HepG2 (cell line): ENCODE measurements around the gene PAN2. TPM values are rescaled to one million over a fixed set of nuclear protein-coding genes. Genes with fewer than 3 reads are reported as not detected.

Source experiments
- CBX1 ChIP-seq: IDR thresholded peaks from one replicate; pipeline ENCODE4 v1.6.1; 2016; ENCODE audit warnings: antibody characterized with exemption, low read depth
- GPN1 ChIP-seq: sonication (generic); formaldehyde crosslinking; IDR thresholded peaks from 2 replicates; pipeline ENCODE4 v1.5.1; 2020; ENCODE audit warnings: missing genetic modification reagents, borderline replicate concordance
- HNRNPH1 ChIP-seq: fragments of 200-400 bp; formaldehyde crosslinking; optimal IDR thresholded peaks from 2 replicates; pipeline ENCODE3; 2017; ENCODE audit warnings: mild to moderate bottlenecking, low read depth, low read length
- HOXD1 ChIP-seq: sonication (generic); formaldehyde crosslinking; IDR thresholded peaks from 2 replicates; pipeline ENCODE4 v1.5.0; 2020; ENCODE audit warnings: missing genetic modification reagents
- JARID2 ChIP-seq: sonication (generic); formaldehyde crosslinking; IDR thresholded peaks from 2 replicates; pipeline ENCODE4 v1.8.1; 2023; ENCODE audit warnings: missing genetic modification reagents, inconsistent platforms; ENCODE audit not compliant: insufficient replicate concordance
- NR2C2 ChIP-seq: sonication (generic); formaldehyde crosslinking; IDR thresholded peaks from 2 replicates; pipeline ENCODE4 v1.4.0; 2020; ENCODE audit warnings: missing genetic modification reagents, mild to moderate bottlenecking, moderate library complexity, borderline replicate concordance
- REL ChIP-seq: sonication (generic); formaldehyde crosslinking; conservative IDR thresholded peaks from 2 replicates; pipeline ENCODE4 v1.8.0; 2022; ENCODE audit warnings: mild to moderate bottlenecking, missing genetic modification reagents, moderate library complexity
- TBX3 ChIP-seq: fragments of 450-650 bp; IDR thresholded peaks from 2 replicates; pipeline ENCODE4 v1.6.1; 2017; ENCODE audit warnings: antibody characterized with exemption, mild to moderate bottlenecking, inconsistent platforms, borderline replicate concordance
- ZBTB7A ChIP-seq: sonication (generic); formaldehyde crosslinking; IDR thresholded peaks from 2 replicates; pipeline ENCODE4 v1.8.0; 2022; ENCODE audit warnings: mild to moderate bottlenecking, missing genetic modification reagents
- ZNF207 ChIP-seq: fragments of 450-650 bp; IDR thresholded peaks from 2 replicates; pipeline ENCODE4 v1.6.1; 2016; ENCODE audit warnings: antibody characterized with exemption, borderline replicate concordance
- ZNF274 ChIP-seq: sonication (generic); formaldehyde crosslinking; IDR thresholded peaks from 2 replicates; pipeline ENCODE4 v1.5.1; 2020; ENCODE audit warnings: mild to moderate bottlenecking, missing genetic modification reagents
- ZNF446 ChIP-seq: sonication (generic); formaldehyde crosslinking; IDR thresholded peaks from 2 replicates; pipeline ENCODE4 v1.5.0; 2020; ENCODE audit warnings: mild to moderate bottlenecking, missing genetic modification reagents
- ZNF510 ChIP-seq: sonication (generic); formaldehyde crosslinking; IDR thresholded peaks from 2 replicates; pipeline ENCODE4 v1.4.0; 2020; ENCODE audit warnings: low read depth, mild to moderate bottlenecking, missing genetic modification reagents
- ZSCAN30 ChIP-seq: sonication (generic); formaldehyde crosslinking; IDR thresholded peaks from 2 replicates; pipeline ENCODE4 v1.5.0; 2020; ENCODE audit warnings: mild to moderate bottlenecking, missing genetic modification reagents
- polyA plus RNA-seq, 8 experiments: library from polyadenylated mRNA; depleted of rRNA in 3 of 8; stranded (reverse) in 7 of 8; unstranded in 1 of 8; fragments of >200 nt; fragmentation: Illumina TruSeq in 4 of 8; extraction: Trizol in 4 of 8; gene quantifications; 2 replicates each; pipeline versions ENCODE4 v1.2.1 to v1.2.3, GENCODE V29; 2011 to 2016; ENCODE audit warnings: low read depth in 4 of 8, missing spikeins in 1 of 8, mixed read lengths in 1 of 8; ENCODE audit not compliant: insufficient read depth in 1 of 8
- total RNA-seq, 5 experiments: library from RNA; depleted of rRNA; stranded (reverse); fragments of >200 nt; fragmentation: Illumina TruSeq; extraction: Trizol; gene quantifications; 2 replicates each; pipeline ENCODE4 v1.2.3, GENCODE V29; 2016; ENCODE audit warnings: low read depth in 1 of 5
- TF ChIP-seq, protein P1 (sequence below): sonication (generic); formaldehyde crosslinking; IDR thresholded peaks from 2 replicates; pipeline ENCODE4 v1.4.0; 2020; ENCODE audit warnings: missing genetic modification reagents, borderline replicate concordance
- TF ChIP-seq, protein P2 (sequence below): sonication (generic); formaldehyde crosslinking; IDR thresholded peaks from 2 replicates; pipeline ENCODE4 v1.4.0; 2020; ENCODE audit warnings: low read depth, mild to moderate bottlenecking, missing genetic modification reagents
- TF ChIP-seq, protein P3 (sequence below): sonication (generic); formaldehyde crosslinking; IDR thresholded peaks from 2 replicates; pipeline ENCODE4 v1.4.0; 2020; ENCODE audit warnings: mild to moderate bottlenecking, missing genetic modification reagents
- TF ChIP-seq, protein P4 (sequence below): sonication (generic); formaldehyde crosslinking; IDR thresholded peaks from 2 replicates; pipeline ENCODE4 v1.4.0; 2020; ENCODE audit warnings: missing genetic modification reagents
- TF ChIP-seq, protein P5 (sequence below): sonication (generic); formaldehyde crosslinking; IDR thresholded peaks from 2 replicates; pipeline ENCODE4 v1.5.1; 2020; ENCODE audit warnings: missing genetic modification reagents, mild to moderate bottlenecking, borderline replicate concordance

The PAN2 gene
- total and polyA plus RNA-seq, 2 of the 13 experiments (the other 11 are each of a cell fraction or from before 2014, with no cell fraction given), result 27.2 to 61.1 TPM

DNA sequence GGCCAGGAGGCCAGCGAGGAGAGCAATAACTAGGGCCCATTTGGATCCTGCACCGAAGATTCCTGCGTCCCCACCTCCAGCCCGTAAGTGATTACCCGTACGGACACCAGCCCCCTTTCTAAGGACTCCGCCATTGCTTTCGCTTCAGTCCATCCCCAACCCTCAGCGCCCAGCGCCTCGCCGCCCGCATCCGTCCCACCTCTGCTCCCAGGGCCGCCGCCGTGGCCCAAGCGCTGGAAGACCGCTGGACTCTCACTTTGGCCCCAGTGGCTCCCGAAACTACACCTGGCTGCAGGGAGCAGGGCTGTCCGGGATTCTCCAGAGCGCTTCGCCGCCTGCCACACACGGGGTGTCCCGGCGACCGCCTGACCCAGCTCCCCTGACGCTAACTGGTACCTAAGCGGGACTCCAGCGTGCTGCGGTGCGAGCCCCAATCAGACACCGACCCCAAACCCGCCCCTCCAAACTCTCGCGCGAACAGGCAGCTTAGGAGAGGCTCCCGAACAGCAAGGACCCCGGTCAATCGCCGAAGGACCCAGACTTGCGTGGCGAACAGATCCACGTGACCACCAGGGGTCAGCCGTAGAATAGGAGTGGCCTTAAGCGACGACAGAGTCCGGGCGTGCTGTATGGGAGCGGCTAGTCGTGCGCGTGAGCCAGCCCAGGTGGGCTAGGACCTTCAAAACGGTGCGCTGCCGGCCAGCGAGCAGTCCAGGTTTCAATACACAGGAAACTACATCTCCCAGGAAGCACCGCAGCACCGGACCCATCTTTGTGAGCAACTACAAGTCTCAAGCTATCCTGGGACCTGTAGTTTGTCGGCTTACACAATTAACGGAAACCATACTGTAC lies 18.0 kb downstream of the PAN2 start, which contains the start of gene CNPY2 (continued):
- TF ChIP-seq REL (CRISPR knock-in tag) (peak; percentile 91; the same call in 1 of the 2 replicates), ZBTB7A (CRISPR knock-in tag) (peak; percentile 93), JARID2 (CRISPR knock-in tag) (peak; percentile 38), TBX3 (peak; percentile 22; the same call in 1 of the 2 replicates), ZNF274 (CRISPR knock-in tag) (peak; percentile 91), NR2C2 (peak; percentile 91), GPN1 (CRISPR knock-in tag) (no peak), ZNF207 (no peak), ZNF510 (CRISPR knock-in tag) (no peak; the same call in none of the 2 replicates), HNRNPH1 (no peak), HOXD1 (CRISPR knock-in tag) (peak; percentile 87; the same call in 1 of the 2 replicates), ZSCAN30 (CRISPR knock-in tag) (no peak), ZNF446 (CRISPR knock-in tag) (peak; percentile 86; the same call in 1 of the 2 replicates), CBX1 (no peak)
- TF ChIP-seq, protein P1, sequence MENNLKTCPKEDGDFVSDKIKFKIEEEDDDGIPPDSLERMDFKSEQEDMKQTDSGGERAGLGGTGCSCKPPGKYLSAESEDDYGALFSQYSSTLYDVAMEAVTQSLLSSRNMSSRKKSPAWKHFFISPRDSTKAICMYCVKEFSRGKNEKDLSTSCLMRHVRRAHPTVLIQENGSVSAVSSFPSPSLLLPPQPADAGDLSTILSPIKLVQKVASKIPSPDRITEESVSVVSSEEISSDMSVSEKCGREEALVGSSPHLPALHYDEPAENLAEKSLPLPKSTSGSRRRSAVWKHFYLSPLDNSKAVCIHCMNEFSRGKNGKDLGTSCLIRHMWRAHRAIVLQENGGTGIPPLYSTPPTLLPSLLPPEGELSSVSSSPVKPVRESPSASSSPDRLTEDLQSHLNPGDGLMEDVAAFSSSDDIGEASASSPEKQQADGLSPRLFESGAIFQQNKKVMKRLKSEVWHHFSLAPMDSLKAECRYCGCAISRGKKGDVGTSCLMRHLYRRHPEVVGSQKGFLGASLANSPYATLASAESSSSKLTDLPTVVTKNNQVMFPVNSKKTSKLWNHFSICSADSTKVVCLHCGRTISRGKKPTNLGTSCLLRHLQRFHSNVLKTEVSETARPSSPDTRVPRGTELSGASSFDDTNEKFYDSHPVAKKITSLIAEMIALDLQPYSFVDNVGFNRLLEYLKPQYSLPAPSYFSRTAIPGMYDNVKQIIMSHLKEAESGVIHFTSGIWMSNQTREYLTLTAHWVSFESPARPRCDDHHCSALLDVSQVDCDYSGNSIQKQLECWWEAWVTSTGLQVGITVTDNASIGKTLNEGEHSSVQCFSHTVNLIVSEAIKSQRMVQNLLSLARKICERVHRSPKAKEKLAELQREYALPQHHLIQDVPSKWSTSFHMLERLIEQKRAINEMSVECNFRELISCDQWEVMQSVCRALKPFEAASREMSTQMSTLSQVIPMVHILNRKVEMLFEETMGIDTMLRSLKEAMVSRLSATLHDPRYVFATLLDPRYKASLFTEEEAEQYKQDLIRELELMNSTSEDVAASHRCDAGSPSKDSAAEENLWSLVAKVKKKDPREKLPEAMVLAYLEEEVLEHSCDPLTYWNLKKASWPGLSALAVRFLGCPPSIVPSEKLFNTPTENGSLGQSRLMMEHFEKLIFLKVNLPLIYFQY (CRISPR knock-in tag), result peak; percentile 89
- TF ChIP-seq, protein P2, sequence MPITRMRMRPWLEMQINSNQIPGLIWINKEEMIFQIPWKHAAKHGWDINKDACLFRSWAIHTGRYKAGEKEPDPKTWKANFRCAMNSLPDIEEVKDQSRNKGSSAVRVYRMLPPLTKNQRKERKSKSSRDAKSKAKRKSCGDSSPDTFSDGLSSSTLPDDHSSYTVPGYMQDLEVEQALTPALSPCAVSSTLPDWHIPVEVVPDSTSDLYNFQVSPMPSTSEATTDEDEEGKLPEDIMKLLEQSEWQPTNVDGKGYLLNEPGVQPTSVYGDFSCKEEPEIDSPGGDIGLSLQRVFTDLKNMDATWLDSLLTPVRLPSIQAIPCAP, result no peak
- TF ChIP-seq, protein P3, sequence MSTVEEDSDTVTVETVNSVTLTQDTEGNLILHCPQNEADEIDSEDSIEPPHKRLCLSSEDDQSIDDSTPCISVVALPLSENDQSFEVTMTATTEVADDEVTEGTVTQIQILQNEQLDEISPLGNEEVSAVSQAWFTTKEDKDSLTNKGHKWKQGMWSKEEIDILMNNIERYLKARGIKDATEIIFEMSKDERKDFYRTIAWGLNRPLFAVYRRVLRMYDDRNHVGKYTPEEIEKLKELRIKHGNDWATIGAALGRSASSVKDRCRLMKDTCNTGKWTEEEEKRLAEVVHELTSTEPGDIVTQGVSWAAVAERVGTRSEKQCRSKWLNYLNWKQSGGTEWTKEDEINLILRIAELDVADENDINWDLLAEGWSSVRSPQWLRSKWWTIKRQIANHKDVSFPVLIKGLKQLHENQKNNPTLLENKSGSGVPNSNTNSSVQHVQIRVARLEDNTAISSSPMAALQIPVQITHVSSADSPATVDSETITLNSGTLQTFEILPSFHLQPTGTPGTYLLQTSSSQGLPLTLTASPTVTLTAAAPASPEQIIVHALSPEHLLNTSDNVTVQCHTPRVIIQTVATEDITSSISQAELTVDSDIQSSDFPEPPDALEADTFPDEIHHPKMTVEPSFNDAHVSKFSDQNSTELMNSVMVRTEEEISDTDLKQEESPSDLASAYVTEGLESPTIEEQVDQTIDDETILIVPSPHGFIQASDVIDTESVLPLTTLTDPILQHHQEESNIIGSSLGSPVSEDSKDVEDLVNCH (CRISPR knock-in tag), result no peak
- TF ChIP-seq, protein P4, sequence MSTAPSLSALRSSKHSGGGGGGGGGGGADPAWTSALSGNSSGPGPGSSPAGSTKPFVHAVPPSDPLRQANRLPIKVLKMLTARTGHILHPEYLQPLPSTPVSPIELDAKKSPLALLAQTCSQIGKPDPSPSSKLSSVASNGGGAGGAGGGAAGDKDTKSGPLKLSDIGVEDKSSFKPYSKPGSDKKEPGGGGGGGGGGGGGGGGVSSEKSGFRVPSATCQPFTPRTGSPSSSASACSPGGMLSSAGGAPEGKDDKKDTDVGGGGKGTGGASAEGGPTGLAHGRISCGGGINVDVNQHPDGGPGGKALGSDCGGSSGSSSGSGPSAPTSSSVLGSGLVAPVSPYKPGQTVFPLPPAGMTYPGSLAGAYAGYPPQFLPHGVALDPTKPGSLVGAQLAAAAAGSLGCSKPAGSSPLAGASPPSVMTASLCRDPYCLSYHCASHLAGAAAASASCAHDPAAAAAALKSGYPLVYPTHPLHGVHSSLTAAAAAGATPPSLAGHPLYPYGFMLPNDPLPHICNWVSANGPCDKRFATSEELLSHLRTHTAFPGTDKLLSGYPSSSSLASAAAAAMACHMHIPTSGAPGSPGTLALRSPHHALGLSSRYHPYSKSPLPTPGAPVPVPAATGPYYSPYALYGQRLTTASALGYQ (CRISPR knock-in tag), result peak; percentile 25; the same call in 1 of the 2 replicates
- TF ChIP-seq, protein P5, sequence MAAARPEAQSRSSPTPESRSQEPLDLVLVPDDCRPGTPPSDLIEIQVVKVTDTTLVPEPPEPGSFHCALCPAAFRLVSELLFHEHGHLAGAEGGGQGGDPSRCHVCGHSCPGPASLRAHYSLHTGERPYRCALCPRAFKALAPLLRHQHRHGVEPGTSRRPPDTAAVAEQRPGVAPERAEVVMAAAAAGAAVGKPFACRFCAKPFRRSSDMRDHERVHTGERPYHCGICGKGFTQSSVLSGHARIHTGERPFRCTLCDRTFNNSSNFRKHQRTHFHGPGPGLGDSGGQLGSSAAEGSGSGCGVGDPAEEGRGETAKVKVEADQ, result no peak
